ENCODE data around the gene ALDH1L2. TPM values are rescaled to one million over a fixed set of nuclear protein-coding genes. Genes with fewer than 3 reads are reported as not detected.

Gene ALDH1L2
- total RNA-seq, 4 donors from 2014 or later = 0.95 to 4.0 (median 1.7) TPM

- Histone ChIP-seq H3K4me3 (no peak overlapping the region), H3K9me3 (no peaks in the 10 kb centered on the region), H3K27ac (no peak overlapping the region), H3K27me3 (no peaks in the 10 kb centered on the region), H3K36me3 (peaks cover 0 to 57% of the 10 kb centered on the region in 2 donors), H3K4me1 (no peaks in the 10 kb centered on the region)
- TF ChIP-seq CTCF (IDR thresholded peaks at IDR 0.05 in 4 of 5, conservative IDR thresholded peaks at IDR 0.05 in 1 of 5) (no peak), POLR2A (IDR thresholded peaks at IDR 0.05) (no peak)
- intact Hi-C loops (cut with DNase I; ENCODE audit: low total_unique reads) = no loop called here
- ATAC-seq (no peak), DNase-seq (no peak)
- in situ Hi-C loops (cut with MboI; ENCODE audit: low sequenced_read_pairs in 4 of 4) = no loop called here
Observed at GRCh38 chr12:104997541-104997940, 86.7 kb downstream of the ALDH1L2 start.

- ATAC-seq (no peak), DNase-seq (no peak)
- no peak overlapping the region for H3K4me3 ChIP-seq
- H3K36me3 ChIP-seq = peaks cover 0 to 57% of the 10 kb centered on the region in 2 donors
- no peak overlapping the region for H3K27ac ChIP-seq
- no peaks in the 10 kb centered on the region for H3K27me3 ChIP-seq
- H3K4me1 ChIP-seq = no peaks in the 10 kb centered on the region
- intact Hi-C loops (cut with DNase I; ENCODE audit: low total_unique reads) = no loop called here
- no peaks in the 10 kb centered on the region for H3K9me3 ChIP-seq
- TF ChIP-seq CTCF (IDR thresholded peaks at IDR 0.05 in 4 of 5, conservative IDR thresholded peaks at IDR 0.05 in 1 of 5) (no peak), POLR2A (IDR thresholded peaks at IDR 0.05) (no peak)
- in situ Hi-C loops (cut with MboI; ENCODE audit: low sequenced_read_pairs in 4 of 4) = no loop called here
Observed at GRCh38 chr12:104994336-104994735, 89.9 kb downstream of the ALDH1L2 start.

GRCh38 chr12:104991565-104992128, 92.6 kb downstream of the ALDH1L2 start:
- no peak for TF ChIP-seq CTCF (IDR thresholded peaks at IDR 0.05 in 4 of 5, conservative IDR thresholded peaks at IDR 0.05 in 1 of 5)
- TF ChIP-seq POLR2A (IDR thresholded peaks at IDR 0.05) = no peak
- in situ Hi-C loops (cut with MboI; ENCODE audit: low sequenced_read_pairs in 4 of 4) = no loop called here
- Histone ChIP-seq H3K27ac (no peak overlapping the region), H3K4me1 (peaks cover 9 to 12% of the 10 kb centered on the region in 2 donors), H3K9me3 (no peaks in the 10 kb centered on the region), H3K4me3 (no peak overlapping the region), H3K36me3 (peaks cover 0 to 37% of the 10 kb centered on the region in 2 donors), H3K27me3 (no peaks in the 10 kb centered on the region)
- intact Hi-C loops (cut with DNase I; ENCODE audit: low total_unique reads) = no loop called here
- no peak for ATAC-seq
- DNase-seq = no peak

GRCh38 chr12:104990950-104991349, 93.3 kb downstream of the ALDH1L2 start:
- in situ Hi-C loops (cut with MboI; ENCODE audit: low sequenced_read_pairs in 4 of 4) (no loop called here), intact Hi-C loops (cut with DNase I; ENCODE audit: low total_unique reads) (no loop called here)
- no peak for TF ChIP-seq POLR2A (IDR thresholded peaks at IDR 0.05)
- no peak for TF ChIP-seq CTCF (IDR thresholded peaks at IDR 0.05 in 4 of 5, conservative IDR thresholded peaks at IDR 0.05 in 1 of 5)
- DNase-seq (no peak), ATAC-seq (no peak)
- Histone ChIP-seq H3K4me1 (peaks cover 11 to 13% of the 10 kb centered on the region in 2 donors), H3K27ac (no peak overlapping the region), H3K36me3 (peaks cover 0 to 30% of the 10 kb centered on the region in 2 donors), H3K9me3 (no peaks in the 10 kb centered on the region), H3K4me3 (no peak overlapping the region), H3K27me3 (no peaks in the 10 kb centered on the region)

Measured in gastrocnemius medialis (tissue), 4 donors.